ENCODE measurements around the gene PPP1R14C.

Gene PPP1R14C

GRCh38 chr6:150196942-150197745, 54.3 kb downstream of the PPP1R14C start:
- no peak for DNase-seq

GRCh38 chr6:150198532-150198931, 55.7 kb downstream of the PPP1R14C start:
- DNase-seq: no peak

- DNase-seq: no peak
Measured at GRCh38 chr6:150199241-150199640, 56.4 kb downstream of the PPP1R14C start.

GRCh38 chr6:150200428-150201100, 57.7 kb downstream of the PPP1R14C start:
- no peak for DNase-seq

GRCh38 chr6:150201285-150201684, 58.4 kb downstream of the PPP1R14C start:
- no peak for DNase-seq

- DNase-seq: no peak
Measured at GRCh38 chr6:150201772-150202329, 59.0 kb downstream of the PPP1R14C start.

GRCh38 chr6:150202404-150202803, 59.6 kb downstream of the PPP1R14C start:
- DNase-seq: no peak

- DNase-seq: no peak
Measured at GRCh38 chr6:150202934-150203333, 60.1 kb downstream of the PPP1R14C start.

- DNase-seq: no peak
Measured at GRCh38 chr6:150203378-150203777, 60.5 kb downstream of the PPP1R14C start.

GRCh38 chr6:150203871-150204545, 61.2 kb downstream of the PPP1R14C start:
- DNase-seq: no peak

GRCh38 chr6:150204705-150205472, 62.0 kb downstream of the PPP1R14C start:
- no peak for DNase-seq

- peak; percentile 86 for DNase-seq
Measured at GRCh38 chr6:150207931-150208570, 65.2 kb downstream of the PPP1R14C start.

GRCh38 chr6:150208611-150209352, 65.9 kb downstream of the PPP1R14C start:
- peak; percentile 67 for DNase-seq

GRCh38 chr6:150209415-150209814, 66.6 kb downstream of the PPP1R14C start:
- no peak for DNase-seq

GRCh38 chr6:150211700-150212511, 69.1 kb downstream of the PPP1R14C start:
- DNase-seq: peak; percentile 26

- DNase-seq: peak; percentile 47
Measured at GRCh38 chr6:150212778-150213177, 69.9 kb downstream of the PPP1R14C start.

- no peak for DNase-seq
Measured at GRCh38 chr6:150213301-150213700, 70.5 kb downstream of the PPP1R14C start.

- no peak for DNase-seq
Measured at GRCh38 chr6:150214310-150214709, 71.5 kb downstream of the PPP1R14C start.

- no peak for DNase-seq
Measured at GRCh38 chr6:150220634-150221551, 78.0 kb downstream of the PPP1R14C start.
